IMR-90 (cell line): ENCODE data around the gene HEXIM1. TPM values are rescaled to one million over a fixed set of nuclear protein-coding genes. Genes with fewer than 3 reads are reported as not detected.

Experiments
- ATAC-seq: fragments of 200-7000 bp; cut with Tn5 transposase; 2 replicates; pipeline ENCODE4 v1.9.1; 2020; ENCODE audit warnings: low read depth, mild to moderate bottlenecking, moderate library complexity
- BruUV-seq: library from RNA; stranded (reverse); fragments of 400-500 nt; replicated peaks from 2 replicates; lab custom pipeline; 2021; lab: Mats Ljungman, UMichigan
- CTCF ChIA-PET: fragments of 300-600 bp; formaldehyde crosslinking; extraction: SDS; loops from one replicate; lab custom pipeline; 2021; ENCODE audit warnings: antibody characterized with exemption; lab: Yijun Ruan, JAX
- POLR2A ChIA-PET: fragments of 300-600 bp; sonication (Branson Sonifier 250); formaldehyde crosslinking; loops from one replicate; lab custom pipeline; 2022; ENCODE audit warnings: antibody characterized with exemption; ENCODE audit not compliant: unreplicated experiment; lab: Charles Lee
- DNase-seq: peaks from one replicate; pipeline ENCODE4 v3.0.0; 2013
- H2AFZ ChIP-seq: replicated peaks from 2 replicates; pipeline ENCODE3; 2013; ENCODE audit warnings: low read length, mild to moderate bottlenecking; ENCODE audit not compliant: poor library complexity
- H2AK5ac ChIP-seq: 2 replicates; pipeline ENCODE4 v1.6.1; 2013; ENCODE audit warnings: low read depth, low read length, inconsistent platforms
- H2AK9ac ChIP-seq: replicated peaks from 2 replicates; pipeline ENCODE3; 2013; ENCODE audit warnings: mild to moderate bottlenecking, low read depth, low read length, moderate library complexity; ENCODE audit not compliant: poor library complexity
- H2BK120ac ChIP-seq: 2 replicates; pipeline ENCODE4 v1.6.1; 2013; ENCODE audit warnings: low read depth, low read length, inconsistent platforms
- H2BK15ac ChIP-seq: 3 replicates; pipeline ENCODE4 v1.6.1; 2013; ENCODE audit warnings: low read depth, low read length, inconsistent platforms
- H2BK20ac ChIP-seq: 2 replicates; pipeline ENCODE4 v1.6.1; 2013; ENCODE audit warnings: low read depth, mild to moderate bottlenecking, inconsistent platforms, low read length, moderate library complexity
- H2BK5ac ChIP-seq: 2 replicates; pipeline ENCODE4 v1.6.1; 2013; ENCODE audit warnings: mild to moderate bottlenecking, low read depth, low read length, inconsistent platforms; ENCODE audit not compliant: poor library complexity, severe bottlenecking
- H3K14ac ChIP-seq: replicated peaks from 2 replicates; pipeline ENCODE4 v1.6.1; 2013; ENCODE audit warnings: low read depth, low read length, inconsistent platforms
- H3K18ac ChIP-seq: 2 replicates; pipeline ENCODE4 v1.6.1; 2013; ENCODE audit warnings: low read depth, low read length, control low read depth
- H3K23ac ChIP-seq: 2 replicates; pipeline ENCODE4 v1.6.1; 2013; ENCODE audit warnings: low read depth, low read length, inconsistent platforms
- H3K27ac ChIP-seq: 2 replicates; pipeline ENCODE4 v1.5.1; 2013; ENCODE audit warnings: mild to moderate bottlenecking, control low read depth, low read length; ENCODE audit not compliant: insufficient read depth
- H3K27me3 ChIP-seq: 2 replicates; pipeline ENCODE4 v1.6.1; 2013; ENCODE audit warnings: low read length; ENCODE audit not compliant: control insufficient read depth, insufficient read depth
- H3K36me3 ChIP-seq: 2 replicates; pipeline ENCODE4 v1.6.1; 2013; ENCODE audit warnings: low read length, mixed read lengths; ENCODE audit not compliant: control insufficient read depth, insufficient read depth
- H3K4ac ChIP-seq: 2 replicates; pipeline ENCODE4 v1.6.1; 2013; ENCODE audit warnings: low read depth, low read length, inconsistent platforms
- H3K4me1 ChIP-seq: 2 replicates; pipeline ENCODE4 v1.6.1; 2013; ENCODE audit warnings: low read length, mixed read lengths; ENCODE audit not compliant: control insufficient read depth, insufficient read depth
- H3K4me2 ChIP-seq: 2 replicates; pipeline ENCODE4 v1.6.1; 2013; ENCODE audit warnings: low read depth, mild to moderate bottlenecking, control low read depth, low read length, moderate library complexity
- H3K4me3 ChIP-seq: 2 replicates; pipeline ENCODE4 v1.5.1; 2013; ENCODE audit warnings: low read depth, mild to moderate bottlenecking, control low read depth, low read length, moderate library complexity; ENCODE audit not compliant: insufficient read depth
- H3K56ac ChIP-seq: 2 replicates; pipeline ENCODE4 v1.6.1; 2013; ENCODE audit warnings: low read length, inconsistent platforms; ENCODE audit not compliant: insufficient read depth; ENCODE audit errors: extremely low read depth
- H3K79me1 ChIP-seq, 2 experiments: 2 replicates each; pipeline ENCODE4 v1.6.1; 2013; ENCODE audit warnings: low read length in 2 of 2, inconsistent platforms in 1 of 2, low read depth in 1 of 2
- H3K9ac ChIP-seq: 2 replicates; pipeline ENCODE4 v1.6.1; 2013; ENCODE audit warnings: low read depth, low read length, control low read depth
- H3K9me1 ChIP-seq: 2 replicates; pipeline ENCODE4 v1.6.1; 2013; ENCODE audit warnings: low read length, inconsistent platforms; ENCODE audit not compliant: insufficient read depth
- H3K9me3 ChIP-seq: 2 replicates; pipeline ENCODE4 v1.6.1; 2013; ENCODE audit warnings: low read length; ENCODE audit not compliant: control insufficient read depth, insufficient read depth
- H4K20me1 ChIP-seq: 2 replicates; pipeline ENCODE4 v1.6.1; 2013; ENCODE audit warnings: low read length, inconsistent platforms; ENCODE audit not compliant: insufficient read depth
- H4K5ac ChIP-seq: 2 replicates; pipeline ENCODE4 v1.6.1; 2013; ENCODE audit warnings: mild to moderate bottlenecking, low read depth, low read length, control low read depth
- H4K8ac ChIP-seq, 2 experiments: 2 replicates each; pipeline ENCODE4 v1.6.1; 2013; ENCODE audit warnings: low read depth in 2 of 2, low read length in 2 of 2, control low read depth in 1 of 2, inconsistent platforms in 1 of 2
- H4K91ac ChIP-seq: 2 replicates; pipeline ENCODE4 v1.6.1; 2013; ENCODE audit warnings: low read depth, low read length, inconsistent platforms; ENCODE audit not compliant: insufficient read depth
- BHLHE40 ChIP-seq: fragments of 150-350 bp; IDR thresholded peaks from 2 replicates; pipeline ENCODE4 v1.6.1; 2016; ENCODE audit warnings: mild to moderate bottlenecking, low read depth, low read length
- CHD1 ChIP-seq: IDR thresholded peaks from 2 replicates; pipeline ENCODE4 v1.6.1; 2012; ENCODE audit warnings: low read depth, low read length, improper control_type of control experiment
- CTCF ChIP-seq: conservative IDR thresholded peaks from 2 replicates; pipeline ENCODE4 v1.5.1; 2012; ENCODE audit warnings: mild to moderate bottlenecking, low read depth, low read length, improper control_type of control experiment
- MAFK ChIP-seq: IDR thresholded peaks from 2 replicates; pipeline ENCODE4 v1.6.1; 2012; ENCODE audit warnings: low read depth, low read length, improper control_type of control experiment
- MAZ ChIP-seq: IDR thresholded peaks from 2 replicates; pipeline ENCODE4 v1.6.1; 2012; ENCODE audit warnings: low read depth, mild to moderate bottlenecking, low read length, improper control_type of control experiment, moderate library complexity, borderline replicate concordance
- MXI1 ChIP-seq: IDR thresholded peaks from 2 replicates; pipeline ENCODE4 v1.6.1; 2012; ENCODE audit warnings: low read depth, mild to moderate bottlenecking, low read length, moderate library complexity, borderline replicate concordance
- NFE2L2 ChIP-seq: fragments of 150-350 bp; IDR thresholded peaks from 2 replicates; pipeline ENCODE4 v1.6.1; 2016; ENCODE audit warnings: low read depth, mild to moderate bottlenecking, low read length
- POLR2A ChIP-seq: IDR thresholded peaks from 2 replicates; pipeline ENCODE4 v1.6.1; 2012; ENCODE audit warnings: mild to moderate bottlenecking, low read depth, low read length
- RAD21 ChIP-seq: IDR thresholded peaks from 2 replicates; pipeline ENCODE4 v1.6.1; 2012; ENCODE audit warnings: low read length, improper control_type of control experiment
- RCOR1 ChIP-seq: IDR thresholded peaks from 2 replicates; pipeline ENCODE4 v1.6.1; 2012; ENCODE audit warnings: mild to moderate bottlenecking, low read length, improper control_type of control experiment; ENCODE audit not compliant: insufficient replicate concordance
- RFX5 ChIP-seq: IDR thresholded peaks from 2 replicates; pipeline ENCODE4 v1.8.0; 2012; ENCODE audit warnings: low read depth, mild to moderate bottlenecking, low read length, moderate library complexity
- SMC3 ChIP-seq: fragments of 150-350 bp; IDR thresholded peaks from 2 replicates; pipeline ENCODE4 v1.6.1; 2016; ENCODE audit warnings: low read depth, mild to moderate bottlenecking, antibody characterized with exemption, low read length, moderate library complexity
- USF2 ChIP-seq: fragments of 150-350 bp; IDR thresholded peaks from 2 replicates; pipeline ENCODE4 v1.6.1; 2017; ENCODE audit warnings: mild to moderate bottlenecking, antibody characterized with exemption, low read length, low read depth
- WGBS, 2 experiments: methylation state at CpG; one replicate each; pipeline versions ENCODE4 v1.1.5 to v1.1.7; 2013; ENCODE audit warnings: missing lambda C conversion rate in 2 of 2; ENCODE audit not compliant: insufficient read length in 1 of 2; ENCODE audit errors: extremely low coverage in 2 of 2; 5-methylcytosine and 5-hydroxymethylcytosine counted together
- dilution Hi-C: fragments of 300-500 bp; cut with HindIII; formaldehyde crosslinking; loops from one replicate; pipeline ENCODE4 v1.14.3; 2018; ENCODE audit warnings: low sequenced_read_pairs; ENCODE audit not compliant: unreplicated experiment
- in situ Hi-C: fragments of 300-500 bp; cut with MboI; formaldehyde crosslinking; loops from 3 replicates; pipeline ENCODE4 v1.14.3; 2019; ENCODE audit warnings: low sequenced_read_pairs, inconsistent platforms, mixed read lengths
- intact Hi-C: fragments of 100-400 bp; cut with micrococcal nuclease; formaldehyde crosslinking; loops from 2 replicates; pipeline ENCODE4 v1.10.0; 2022
- polyA plus RNA-seq, 3 experiments: library from polyadenylated mRNA; depleted of rRNA; stranded (reverse); fragments of >200 nt; gene quantifications; 2 replicates each; pipeline ENCODE4 v1.2.3, GENCODE V29; 2012; ENCODE audit warnings: low replicate concordance in 1 of 3
- total RNA-seq: library from RNA; depleted of rRNA; stranded (reverse); fragments of >200 nt; gene quantifications from 2 replicates; pipeline ENCODE4 v1.2.3, GENCODE V29; 2012
- TF ChIP-seq, protein P1 (sequence below): fragments of 150-350 bp; IDR thresholded peaks from 2 replicates; pipeline ENCODE4 v1.6.1; 2016; ENCODE audit warnings: low read depth, mild to moderate bottlenecking, low read length, moderate library complexity, borderline replicate concordance

HEXIM1 gene
- total and polyA plus RNA-seq, 2 of the 4 experiments (the other 2 are of a cell fraction), result 5.9 to 14.5 TPM

- no peak overlapping the region for H4K5ac ChIP-seq
- no peak overlapping the region for H3K9ac ChIP-seq
- CTCF ChIA-PET, result no interaction called here
- peaks cover 9% of the 10 kb centered on the region; the same call in 1 of the 2 replicates for H4K20me1 ChIP-seq
- H3K18ac ChIP-seq, result no peak overlapping the region
- H3K4ac ChIP-seq, result peak overlapping the region; percentile 62
- H3K4me1 ChIP-seq, result peaks cover 41% of the 10 kb centered on the region
- no peak overlapping the region for H3K27ac ChIP-seq
- H3K36me3 ChIP-seq, result no peaks in the 10 kb centered on the region
- no peak overlapping the region for H2BK5ac ChIP-seq
- no peak overlapping the region for H3K4me2 ChIP-seq
- intact Hi-C loops (no loop called here), in situ Hi-C loops (no loop called here), dilution Hi-C loops (no loop called here)
- H3K14ac ChIP-seq, result no peak overlapping the region
- H3K9me3 ChIP-seq, result no peaks in the 10 kb centered on the region
- H4K91ac ChIP-seq, result peak overlapping the region; percentile 13; the same call in 1 of the 2 replicates
- H3K23ac ChIP-seq, result no peak overlapping the region
- H3K27me3 ChIP-seq, result no peaks in the 10 kb centered on the region
- no peak for TF ChIP-seq USF2
- no peak for TF ChIP-seq CTCF
- TF ChIP-seq MXI1, result no peak
- TF ChIP-seq, protein P1, sequence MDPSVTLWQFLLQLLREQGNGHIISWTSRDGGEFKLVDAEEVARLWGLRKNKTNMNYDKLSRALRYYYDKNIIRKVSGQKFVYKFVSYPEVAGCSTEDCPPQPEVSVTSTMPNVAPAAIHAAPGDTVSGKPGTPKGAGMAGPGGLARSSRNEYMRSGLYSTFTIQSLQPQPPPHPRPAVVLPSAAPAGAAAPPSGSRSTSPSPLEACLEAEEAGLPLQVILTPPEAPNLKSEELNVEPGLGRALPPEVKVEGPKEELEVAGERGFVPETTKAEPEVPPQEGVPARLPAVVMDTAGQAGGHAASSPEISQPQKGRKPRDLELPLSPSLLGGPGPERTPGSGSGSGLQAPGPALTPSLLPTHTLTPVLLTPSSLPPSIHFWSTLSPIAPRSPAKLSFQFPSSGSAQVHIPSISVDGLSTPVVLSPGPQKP, result no peak
- no peak for TF ChIP-seq BHLHE40
- no peak for TF ChIP-seq CHD1
- no peak for TF ChIP-seq RAD21
- TF ChIP-seq SMC3, result no peak
- no peak for TF ChIP-seq RFX5
- TF ChIP-seq POLR2A, result no peak
- TF ChIP-seq MAFK, result no peak
- TF ChIP-seq NFE2L2, result no peak
- TF ChIP-seq RCOR1, result no peak
- TF ChIP-seq MAZ, result no peak
- H3K4me3 ChIP-seq, result no peak overlapping the region
- no peak overlapping the region for H2AK9ac ChIP-seq
- peak overlapping the region; percentile 52; the same call in 1 of the 2 replicates for H2BK20ac ChIP-seq
- peaks cover 49 to 74% of the 10 kb centered on the region in 2 experiments for H3K79me1 ChIP-seq
- DNase-seq, result no peak
- BruUV-seq, result no TSS peak
- H4K8ac ChIP-seq, result peak overlapping the region in 1 of 2 experiments; percentile 26; a peak in 1 of 4 replicates
- peaks cover 36% of the 10 kb centered on the region for H3K9me1 ChIP-seq
- POLR2A ChIA-PET, result interaction anchor here (0.7 kb wide), 1 partner anchor 26 kb away, joined by 3 read pairs; no protein-coding TSS in a partner anchor
- H3K56ac ChIP-seq, result no peak overlapping the region
- no peak for ATAC-seq
- H2BK120ac ChIP-seq, result peak overlapping the region; percentile 91; the same call in 1 of the 2 replicates
- H2BK15ac ChIP-seq, result no peak overlapping the region
- 100% methylated on average over 2 of the region's 2 CpGs; no CpG with 5 or more reads in 1 of the 2 experiments for WGBS, 2 experiments
- no peak overlapping the region for H2AFZ ChIP-seq
- peak overlapping the region; percentile 74; the same call in 1 of the 2 replicates for H2AK5ac ChIP-seq
Measured at GRCh38 chr17:45128989-45129388, 19.3 kb upstream of the HEXIM1 start.
